ENCODE data around the gene CATSPERZ.

DNA sequence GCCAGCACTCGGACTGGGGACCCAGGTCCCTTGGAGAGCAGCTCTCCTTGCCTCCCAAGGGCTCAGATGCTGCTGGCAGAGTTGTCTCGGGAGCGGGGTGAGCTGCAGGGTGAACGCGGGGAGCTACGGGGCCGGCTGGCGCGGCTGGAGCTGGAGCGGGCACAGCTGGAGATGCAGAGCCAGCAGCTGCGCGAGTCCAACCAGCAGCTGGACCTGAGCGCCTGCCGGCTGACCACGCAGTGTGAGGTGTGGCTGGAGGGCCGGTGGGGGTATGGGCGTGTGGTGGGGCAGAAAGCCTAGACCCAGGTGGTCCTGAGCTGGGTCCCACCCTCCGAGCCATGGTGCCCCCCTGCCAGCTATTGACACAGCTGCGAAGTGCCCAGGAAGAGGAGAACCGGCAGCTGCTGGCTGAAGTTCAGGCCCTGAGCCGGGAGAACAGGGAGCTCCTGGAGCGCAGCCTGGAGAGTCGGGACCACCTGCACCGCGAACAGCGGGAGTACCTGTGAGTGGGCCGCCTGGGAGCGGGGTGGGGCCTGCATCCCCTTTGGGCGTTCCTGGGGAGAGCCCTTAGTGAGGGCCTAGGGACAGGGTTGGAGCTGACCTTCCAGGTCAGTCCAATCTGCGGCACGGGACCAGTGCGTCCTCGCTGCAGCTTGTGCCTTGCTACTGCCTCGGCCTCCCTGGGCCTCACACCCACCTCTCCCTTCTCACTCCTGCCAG lies 53.0 kb downstream of the CATSPERZ start:
- TF ChIP-seq, protein P1, sequence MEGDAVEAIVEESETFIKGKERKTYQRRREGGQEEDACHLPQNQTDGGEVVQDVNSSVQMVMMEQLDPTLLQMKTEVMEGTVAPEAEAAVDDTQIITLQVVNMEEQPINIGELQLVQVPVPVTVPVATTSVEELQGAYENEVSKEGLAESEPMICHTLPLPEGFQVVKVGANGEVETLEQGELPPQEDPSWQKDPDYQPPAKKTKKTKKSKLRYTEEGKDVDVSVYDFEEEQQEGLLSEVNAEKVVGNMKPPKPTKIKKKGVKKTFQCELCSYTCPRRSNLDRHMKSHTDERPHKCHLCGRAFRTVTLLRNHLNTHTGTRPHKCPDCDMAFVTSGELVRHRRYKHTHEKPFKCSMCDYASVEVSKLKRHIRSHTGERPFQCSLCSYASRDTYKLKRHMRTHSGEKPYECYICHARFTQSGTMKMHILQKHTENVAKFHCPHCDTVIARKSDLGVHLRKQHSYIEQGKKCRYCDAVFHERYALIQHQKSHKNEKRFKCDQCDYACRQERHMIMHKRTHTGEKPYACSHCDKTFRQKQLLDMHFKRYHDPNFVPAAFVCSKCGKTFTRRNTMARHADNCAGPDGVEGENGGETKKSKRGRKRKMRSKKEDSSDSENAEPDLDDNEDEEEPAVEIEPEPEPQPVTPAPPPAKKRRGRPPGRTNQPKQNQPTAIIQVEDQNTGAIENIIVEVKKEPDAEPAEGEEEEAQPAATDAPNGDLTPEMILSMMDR (conservative IDR thresholded peaks at IDR 0.05 in 1 of 2, IDR thresholded peaks at IDR 0.05 in 1 of 2; ENCODE audit: extremely low read depth in 1 of 2, insufficient read depth in 1 of 2, low read depth in 1 of 2, low read length in 2 of 2) = no peak
- TF ChIP-seq EZH2 (IDR thresholded peaks at IDR 0.05; ENCODE audit: borderline replicate concordance, low read length) = no peak

Measured in mammary epithelial cell (primary cell).